Astrocyte of the hippocampus (primary cell): ENCODE data around the gene ZNF865.

Experiments
- DNase-seq: peaks from one replicate; pipeline ENCODE4 v3.0.0; 2011; ENCODE audit warnings: low read depth, low spot score

Gene ZNF865

DNA sequence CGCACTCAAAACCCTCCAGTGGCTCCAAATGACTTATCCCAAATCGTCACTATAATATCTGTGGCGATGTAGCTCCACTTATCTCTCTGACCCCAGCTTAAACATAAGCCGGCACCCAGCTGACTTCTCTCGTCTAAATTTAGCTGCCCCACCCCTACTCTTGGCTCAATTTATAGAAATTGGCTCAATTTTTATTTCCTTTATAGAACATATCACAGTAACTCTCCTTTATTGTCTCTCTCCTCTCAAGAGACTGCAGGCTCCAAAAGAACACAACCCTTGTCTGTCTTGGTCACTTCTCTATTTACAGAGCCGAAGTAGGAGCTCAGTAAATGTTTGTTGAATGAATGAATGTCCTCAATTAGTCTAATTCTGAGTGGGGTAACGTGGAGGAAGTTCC is 18.1 kb downstream of the ZNF865 start:
- no peak for DNase-seq

DNA sequence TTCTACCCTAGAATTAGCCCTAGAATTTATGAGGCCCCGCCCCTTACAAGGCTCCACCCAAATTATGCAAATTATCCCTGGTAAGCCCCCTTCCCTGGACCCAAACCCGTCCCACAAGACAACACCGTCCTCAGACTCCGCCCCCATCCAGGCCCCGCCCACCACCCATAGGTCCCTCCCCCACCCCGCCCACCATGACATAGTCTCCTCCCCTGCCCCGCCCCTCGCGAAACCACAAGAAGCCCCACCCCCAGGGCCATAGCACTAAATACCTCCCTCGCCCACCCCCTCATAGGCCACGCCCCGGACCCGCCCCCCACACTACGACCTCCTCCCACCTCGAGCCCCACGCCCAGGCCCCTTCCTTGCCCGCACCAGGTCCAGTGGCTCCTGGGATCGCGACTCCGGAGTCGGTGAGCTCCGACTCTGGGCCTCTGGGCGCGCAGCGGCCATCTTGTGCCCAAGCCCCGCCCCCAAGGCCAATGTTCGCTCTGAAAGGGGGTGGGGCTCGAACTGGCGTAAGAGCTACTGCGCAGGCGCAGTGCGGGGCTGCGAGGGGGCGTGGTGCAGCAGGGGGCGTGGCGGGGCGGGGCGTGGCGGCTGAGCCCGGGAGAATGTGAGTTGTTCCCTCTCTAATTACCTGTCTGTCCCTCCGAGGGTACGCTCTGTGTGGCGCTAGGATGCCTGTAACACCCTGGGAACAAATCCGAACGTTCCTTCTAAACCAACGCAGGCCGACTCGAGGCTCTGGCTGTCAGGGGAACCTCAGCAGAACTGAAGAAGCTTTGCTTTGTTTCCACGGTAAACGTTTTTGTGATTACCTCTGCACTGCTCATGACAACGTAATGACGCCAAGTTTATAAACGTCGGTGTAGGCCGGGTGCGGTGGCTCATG is 18.9 kb downstream of the ZNF865 start, which contains the start of gene ZNF784:
Gene ZNF784 (minus strand): TSS at position 458 of the 895 bp plus-strand sequence. CDS start 5 bp downstream, at position 453.
- peak; percentile 98 for DNase-seq

DNA sequence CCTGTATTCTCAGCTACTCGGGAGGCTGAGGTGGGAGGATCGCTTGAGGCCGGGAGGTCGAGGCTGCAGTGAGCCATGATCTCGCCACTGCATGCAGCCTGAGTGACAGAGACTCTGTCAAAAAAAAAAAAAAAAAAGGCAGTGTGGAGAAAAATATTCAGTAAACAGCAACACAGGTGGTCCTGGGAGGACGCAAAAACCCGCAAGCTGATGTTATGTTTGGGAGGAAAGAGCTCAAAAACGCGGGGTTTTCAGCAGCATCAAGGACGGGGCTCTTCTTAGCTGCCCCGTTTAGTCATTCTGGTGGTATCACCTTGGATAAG is 19.5 kb downstream of the ZNF865 start:
- DNase-seq = no peak

DNA sequence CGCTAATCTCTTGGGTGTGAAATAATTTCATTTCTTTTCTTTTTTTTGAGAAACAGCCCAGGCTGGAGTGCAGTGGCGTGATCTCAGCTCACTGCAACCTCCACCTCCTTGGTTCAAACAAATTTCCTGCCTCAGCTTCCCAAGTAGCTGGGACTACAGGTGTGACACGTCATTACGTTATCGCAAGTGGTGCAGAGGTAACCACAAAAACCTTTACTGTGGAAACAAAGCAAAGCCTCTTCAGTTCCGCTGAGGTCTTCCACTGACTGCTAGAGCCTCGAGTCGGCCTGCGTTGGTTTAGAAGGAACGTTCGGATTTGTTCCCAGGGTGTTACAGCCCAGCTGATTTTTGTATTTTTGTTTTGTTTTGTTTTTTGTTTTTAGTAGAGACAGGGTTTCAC is 20.9 kb downstream of the ZNF865 start:
- no peak for DNase-seq

DNA sequence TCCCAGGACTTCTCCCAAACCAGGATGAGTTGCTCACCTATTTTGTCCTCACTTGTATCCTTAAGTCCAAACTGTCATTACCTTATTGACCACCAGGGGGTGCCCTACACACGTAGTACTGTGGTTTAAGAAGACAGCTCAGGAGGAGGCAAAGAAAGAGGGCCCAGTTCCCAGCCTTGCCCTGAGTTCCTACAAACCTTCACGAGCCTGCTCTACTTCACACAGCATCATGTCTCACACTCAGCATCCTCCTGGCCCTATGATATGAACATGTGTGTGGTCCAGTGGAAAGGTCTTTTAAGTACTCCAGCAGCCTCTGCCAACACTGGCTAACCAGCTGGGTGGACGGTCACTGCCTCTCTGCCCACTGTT is 27.0 kb downstream of the ZNF865 start:
- peak; percentile 94 for DNase-seq

DNA sequence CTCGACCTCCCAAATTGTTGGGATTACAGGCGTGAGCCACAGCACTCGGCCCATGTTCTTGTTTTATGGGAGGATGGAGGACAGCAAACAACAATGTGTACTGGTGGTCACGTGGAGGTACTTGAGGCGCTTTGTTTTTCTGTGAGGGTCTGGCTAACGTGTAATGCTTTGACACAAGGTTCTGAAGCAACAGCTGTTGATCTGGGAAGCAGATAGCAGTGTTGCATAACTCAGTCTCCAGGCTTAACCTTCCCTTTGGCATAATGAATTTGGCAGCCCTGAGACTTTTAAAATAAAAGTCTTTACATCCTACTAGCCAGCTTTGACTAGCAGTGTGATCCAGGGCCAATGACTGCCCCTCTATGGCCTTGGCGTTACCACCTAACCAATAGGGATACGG is 28.4 kb downstream of the ZNF865 start:
- DNase-seq = no peak

DNA sequence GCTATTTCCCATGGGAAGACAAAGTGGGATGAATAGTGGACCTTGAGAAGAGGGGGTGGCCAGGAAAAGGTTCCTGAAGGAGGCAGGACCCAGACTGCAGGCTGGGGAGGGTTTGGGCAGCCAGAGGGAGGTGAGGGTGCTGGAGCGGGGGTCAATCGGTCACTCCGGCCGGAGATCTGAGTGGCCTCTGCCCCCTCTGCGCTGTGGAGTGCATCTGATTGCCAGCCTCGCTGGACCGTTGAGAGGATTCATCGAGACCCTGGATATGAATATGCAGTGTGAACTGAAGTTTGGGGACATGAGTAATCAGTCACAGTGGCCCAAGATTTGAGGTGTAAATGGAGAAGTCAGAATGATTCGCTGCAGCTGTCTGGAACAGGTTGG is 29.9 kb downstream of the ZNF865 start:
- no peak for DNase-seq

DNA sequence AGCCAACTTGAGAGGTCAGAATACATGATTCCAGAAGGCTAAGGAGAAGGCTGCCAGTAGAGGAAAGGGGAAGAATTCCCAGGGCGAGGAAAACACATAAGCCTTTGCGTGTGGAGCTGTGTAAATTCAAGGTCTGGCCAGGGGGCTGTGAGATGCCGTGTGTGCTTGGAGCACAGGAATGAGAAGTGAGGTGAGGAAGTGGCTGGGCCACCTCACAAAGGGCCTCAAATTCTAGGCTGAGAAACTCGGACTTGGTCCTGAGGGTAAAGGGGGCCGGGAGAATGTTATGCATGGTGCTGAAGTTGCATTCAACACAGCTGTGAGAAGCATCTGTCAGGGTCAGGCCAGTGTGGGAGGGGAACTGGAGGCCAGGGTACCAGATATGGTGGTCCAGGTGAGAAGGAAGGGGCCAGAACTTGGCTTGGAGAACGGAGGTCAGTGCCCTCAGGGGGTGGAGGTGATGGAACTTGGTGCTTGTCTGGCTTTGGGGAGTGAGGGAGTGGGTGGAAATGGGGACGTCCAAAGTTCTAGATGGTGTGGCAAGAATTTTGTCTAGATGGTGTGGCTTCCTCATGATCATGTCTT is 30.5 kb downstream of the ZNF865 start:
- DNase-seq = no peak

DNA sequence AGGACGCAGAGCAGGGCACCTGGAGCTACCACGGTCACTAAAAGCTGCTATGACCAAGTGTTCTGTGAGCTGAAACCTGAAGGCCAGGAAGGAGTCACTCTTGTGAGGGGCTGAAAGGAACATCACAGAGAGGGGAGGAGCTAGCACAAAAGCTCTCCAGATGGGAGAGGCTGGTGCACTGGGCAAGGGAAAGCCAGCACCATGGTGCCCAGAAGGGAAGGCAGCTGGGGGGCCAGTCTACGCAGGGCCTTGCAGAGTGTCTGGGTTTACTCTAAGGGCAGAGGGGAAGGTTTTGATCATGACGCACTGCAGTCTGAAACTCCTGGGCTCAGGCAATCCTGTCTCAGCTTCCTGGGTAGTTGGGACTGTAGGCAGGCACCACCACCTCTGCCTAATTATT is 31.3 kb downstream of the ZNF865 start:
- DNase-seq = no peak

DNA sequence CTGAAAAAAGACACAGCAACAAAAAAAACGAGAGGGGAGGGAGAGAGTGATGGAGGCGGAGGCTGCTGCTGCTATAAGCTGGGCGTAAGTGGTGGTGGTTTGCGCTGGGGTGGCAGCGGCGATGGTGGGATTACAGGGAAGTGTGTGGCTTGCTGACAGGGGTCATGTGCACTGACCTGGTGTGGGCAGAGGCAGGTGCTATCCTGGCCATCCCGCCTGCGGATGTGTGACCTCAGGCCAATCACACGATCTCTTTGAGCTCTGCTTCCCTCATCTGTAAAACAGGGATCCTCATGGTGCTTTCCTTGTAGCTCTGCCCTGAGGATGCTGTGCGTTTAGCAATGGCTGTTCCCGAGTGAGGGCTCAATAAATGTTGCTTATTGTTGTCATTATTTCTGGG is 32.1 kb downstream of the ZNF865 start:
- DNase-seq = no peak

DNA sequence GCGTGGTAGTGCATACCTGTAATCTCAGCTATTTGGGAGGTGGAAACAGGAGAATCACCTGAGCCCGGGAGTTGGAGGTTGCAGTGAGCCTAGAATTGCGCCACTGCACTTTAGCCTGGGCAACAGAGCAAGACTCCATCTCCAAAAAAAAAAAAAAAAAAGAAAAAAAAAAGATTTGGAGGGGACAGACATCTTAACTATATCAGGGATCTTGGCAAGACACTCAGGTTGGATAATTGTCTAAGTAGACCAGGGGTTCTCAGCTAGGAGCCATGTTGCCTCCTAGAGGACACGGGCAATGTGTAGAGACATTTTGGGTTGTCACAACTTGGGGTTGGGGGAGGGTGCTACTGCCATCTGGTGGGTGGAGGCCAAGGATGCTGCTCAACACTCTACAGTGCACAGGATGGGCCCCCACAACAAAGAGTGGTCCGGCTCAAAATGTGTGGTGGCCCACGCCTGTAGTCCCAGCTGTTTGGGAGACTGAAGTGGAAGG is 33.5 kb downstream of the ZNF865 start:
- peak; percentile 41 for DNase-seq

DNA sequence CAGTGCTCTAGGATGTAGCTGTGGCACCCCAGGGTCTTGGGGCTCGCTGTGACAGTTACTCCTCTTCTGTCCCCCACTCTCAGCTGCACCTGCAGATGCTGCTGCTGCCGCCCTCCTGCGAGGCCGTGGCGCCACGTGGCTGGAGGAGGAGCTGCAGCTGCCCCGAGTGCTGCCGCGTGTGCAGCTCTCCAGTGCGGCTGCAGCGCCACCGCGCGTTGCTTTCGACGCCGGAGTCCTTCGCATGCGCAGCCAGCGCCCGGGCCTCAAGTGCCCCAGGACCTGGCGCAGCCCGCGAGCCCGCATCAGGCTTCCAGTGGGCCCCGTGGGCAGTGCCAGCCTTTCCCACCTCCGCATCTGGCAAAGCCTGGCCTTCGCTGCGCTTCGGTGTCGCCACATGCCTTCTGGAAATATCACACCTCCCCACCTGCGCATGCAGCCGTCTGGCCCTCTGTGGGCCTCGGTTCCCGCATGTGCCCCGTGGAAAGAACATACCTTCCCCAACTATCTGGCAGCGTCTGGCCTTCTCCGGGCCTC is 34.7 kb downstream of the ZNF865 start:
- DNase-seq = peak; percentile 82

DNA sequence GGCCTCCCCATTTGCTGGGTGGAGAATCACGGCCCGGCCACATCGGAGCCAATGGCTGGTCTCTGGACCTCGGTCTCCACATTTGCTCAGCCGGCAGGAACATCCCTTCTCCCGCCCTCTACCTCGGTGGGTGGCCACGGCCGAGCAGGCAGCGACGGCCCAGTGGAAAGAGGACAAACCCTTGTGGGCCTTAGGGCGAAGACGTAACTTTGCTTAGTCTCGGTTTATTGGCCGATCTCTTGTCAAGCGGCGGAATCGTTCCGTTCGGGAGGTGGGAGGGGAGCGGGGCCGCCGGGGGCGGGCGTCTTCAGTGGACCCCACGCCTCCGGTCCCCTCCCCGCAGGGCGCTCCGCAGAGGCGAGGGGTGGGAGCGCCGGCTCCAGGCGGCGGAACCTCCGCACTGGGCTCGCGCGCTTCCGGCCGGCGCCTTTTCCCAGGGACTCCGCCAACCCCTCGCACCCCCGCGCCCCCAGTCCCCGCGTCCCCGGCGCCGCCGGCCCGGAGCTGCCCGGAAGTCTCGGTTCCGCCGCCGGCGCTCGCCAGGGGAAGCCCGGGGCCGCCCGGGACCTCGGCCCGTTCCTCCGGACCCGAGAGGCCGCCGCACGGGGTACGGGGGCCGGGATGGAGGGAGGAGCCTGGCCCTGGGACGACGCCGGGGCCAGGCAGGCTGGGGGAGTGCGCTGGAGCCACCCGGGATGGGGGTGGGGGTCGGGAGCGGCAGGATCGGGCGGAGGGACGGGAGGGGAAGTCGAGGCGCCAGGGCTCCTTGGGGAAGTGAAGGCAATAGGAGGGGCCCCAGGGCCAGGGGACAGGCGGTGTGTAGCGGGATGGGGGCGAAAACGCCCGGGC is 35.4 kb downstream of the ZNF865 start, which contains the start of gene ZNF580:
Gene ZNF580 (plus strand): TSS at position 426 of the 849 bp plus-strand sequence. CDS start 1,507 bp downstream, outside the sequence.
- DNase-seq = peak; percentile 88

DNA sequence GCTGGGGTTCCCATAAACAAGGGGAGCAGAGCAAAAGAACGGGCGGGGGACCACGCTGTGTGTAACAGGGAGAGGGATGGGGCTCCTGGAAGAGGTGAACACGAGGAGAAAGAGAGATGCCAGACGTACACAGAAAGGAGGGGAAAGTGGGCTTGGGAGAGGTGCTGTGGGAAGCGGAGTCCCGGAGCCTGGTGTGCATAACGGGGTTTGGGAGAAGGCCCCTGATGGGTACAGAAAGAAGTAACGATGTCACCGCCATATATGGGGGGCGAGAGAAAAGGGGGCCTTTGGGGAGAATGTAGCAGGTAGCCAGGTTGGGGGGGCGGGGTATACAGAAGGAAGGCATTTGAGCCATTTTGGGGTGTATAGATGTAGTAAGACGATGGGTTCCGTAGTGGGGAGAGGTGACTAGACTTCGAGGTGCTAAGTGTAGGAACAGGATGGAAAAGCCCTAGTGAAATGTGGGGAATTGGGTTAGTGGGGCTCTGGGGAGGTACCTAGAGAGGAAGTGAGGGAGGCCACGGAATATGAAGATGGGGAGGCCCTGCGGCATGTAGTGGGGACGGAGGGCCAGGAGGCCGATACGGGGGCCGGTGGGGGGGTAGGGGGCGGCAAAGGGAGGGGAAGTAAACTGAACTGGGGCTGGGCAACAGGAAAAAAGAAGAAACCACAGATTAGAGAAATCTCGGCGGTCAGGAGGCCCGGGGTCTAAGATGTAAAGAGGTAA is 36.1 kb downstream of the ZNF865 start:
- peak; percentile 28 for DNase-seq

DNA sequence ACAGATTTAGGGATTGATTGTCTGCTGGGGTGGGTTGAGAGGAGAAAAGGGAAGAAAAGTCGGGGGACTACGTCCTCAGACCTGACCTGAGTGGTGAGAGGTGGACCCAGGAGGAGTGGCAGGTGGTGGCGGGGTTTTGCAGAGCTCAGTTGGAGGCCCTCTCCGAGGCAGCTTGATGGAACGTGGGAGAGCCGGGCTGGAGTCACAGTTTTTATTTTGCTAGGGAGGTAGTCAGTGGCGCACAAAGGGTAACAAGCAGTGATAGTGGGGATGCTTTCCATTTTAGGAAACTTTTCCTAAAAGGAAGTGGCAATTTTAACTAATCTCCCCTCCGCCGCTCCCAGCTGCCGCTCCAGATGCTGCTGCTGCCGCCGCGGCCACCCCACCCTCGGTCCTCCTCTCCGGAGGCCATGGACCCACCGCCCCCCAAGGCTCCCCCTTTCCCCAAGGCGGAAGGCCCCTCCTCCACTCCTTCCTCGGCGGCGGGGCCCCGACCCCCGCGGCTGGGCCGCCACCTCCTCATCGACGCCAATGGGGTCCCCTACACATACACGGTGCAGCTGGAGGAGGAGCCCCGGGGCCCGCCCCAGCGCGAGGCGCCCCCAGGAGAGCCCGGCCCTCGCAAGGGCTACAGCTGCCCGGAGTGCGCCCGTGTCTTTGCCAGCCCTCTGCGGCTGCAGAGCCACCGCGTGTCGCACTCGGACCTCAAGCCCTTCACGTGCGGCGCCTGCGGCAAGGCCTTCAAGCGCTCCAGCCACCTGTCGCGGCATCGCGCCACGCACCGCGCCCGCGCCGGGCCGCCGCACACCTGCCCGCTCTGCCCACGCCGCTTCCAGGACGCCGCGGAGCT is 36.9 kb downstream of the ZNF865 start:
- peak; percentile 45 for DNase-seq

DNA sequence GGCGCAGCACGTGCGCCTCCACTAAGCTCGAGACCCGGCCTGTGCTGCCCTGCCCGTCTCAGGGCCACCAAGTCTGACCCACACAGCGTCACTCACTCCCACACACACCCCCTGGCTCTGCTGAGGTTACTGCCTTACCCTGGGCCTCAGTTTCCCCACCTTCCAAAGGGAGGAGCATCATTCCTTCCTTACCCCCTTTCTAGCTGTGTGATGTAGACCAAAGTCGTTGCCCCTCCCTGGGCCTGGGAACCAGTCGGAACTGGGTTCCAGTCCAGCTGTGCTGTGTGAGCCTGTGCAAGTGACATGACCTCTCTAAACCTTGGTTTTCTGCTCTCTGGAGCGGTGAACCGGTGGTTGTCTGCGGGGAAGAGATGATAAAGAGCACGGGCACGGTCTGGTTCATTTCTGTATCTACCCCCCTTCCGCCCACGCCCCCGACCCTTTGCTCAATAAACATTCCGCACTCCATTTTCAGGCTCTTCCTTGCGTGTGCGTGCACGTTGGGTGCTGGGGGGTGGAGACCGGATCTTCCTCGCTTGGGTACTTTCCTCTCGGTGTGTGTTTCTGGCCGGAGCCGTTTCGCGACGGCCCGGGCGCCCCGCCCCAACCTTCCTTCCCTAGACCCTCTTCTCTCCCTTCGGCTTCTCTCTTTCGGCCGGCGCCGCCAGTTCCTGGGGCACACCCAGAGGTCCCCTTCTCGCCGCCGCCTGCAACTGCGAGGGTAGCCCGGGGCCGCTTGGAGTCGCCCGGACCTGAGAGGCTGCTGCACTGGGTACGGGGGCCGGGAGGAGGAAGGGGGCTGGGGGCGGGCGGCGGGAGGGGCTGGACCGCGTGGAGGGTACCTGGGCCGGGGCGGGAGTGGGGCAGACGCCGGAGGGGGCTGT is 37.8 kb downstream of the ZNF865 start, which contains the start of gene ZNF581:
Gene ZNF581 (plus strand): TSS at position 647 of the 884 bp plus-strand sequence. CDS start 923 bp downstream, outside the sequence.
- DNase-seq = peak; percentile 87

DNA sequence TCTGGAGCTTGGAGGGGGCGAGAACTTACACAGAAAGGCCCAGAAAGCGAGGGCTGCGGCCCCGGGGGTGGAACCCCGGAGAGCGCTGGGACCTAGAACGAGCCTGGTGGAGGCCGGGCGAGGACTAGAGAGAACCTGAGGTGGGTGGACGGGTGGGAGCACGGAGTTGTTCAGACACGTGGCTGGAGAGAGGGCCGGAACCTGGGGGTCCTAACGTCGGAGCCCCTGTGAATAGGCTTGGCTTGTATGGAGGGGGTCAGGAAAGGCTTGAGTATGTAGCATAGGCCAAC is 38.4 kb downstream of the ZNF865 start:
- no peak for DNase-seq

DNA sequence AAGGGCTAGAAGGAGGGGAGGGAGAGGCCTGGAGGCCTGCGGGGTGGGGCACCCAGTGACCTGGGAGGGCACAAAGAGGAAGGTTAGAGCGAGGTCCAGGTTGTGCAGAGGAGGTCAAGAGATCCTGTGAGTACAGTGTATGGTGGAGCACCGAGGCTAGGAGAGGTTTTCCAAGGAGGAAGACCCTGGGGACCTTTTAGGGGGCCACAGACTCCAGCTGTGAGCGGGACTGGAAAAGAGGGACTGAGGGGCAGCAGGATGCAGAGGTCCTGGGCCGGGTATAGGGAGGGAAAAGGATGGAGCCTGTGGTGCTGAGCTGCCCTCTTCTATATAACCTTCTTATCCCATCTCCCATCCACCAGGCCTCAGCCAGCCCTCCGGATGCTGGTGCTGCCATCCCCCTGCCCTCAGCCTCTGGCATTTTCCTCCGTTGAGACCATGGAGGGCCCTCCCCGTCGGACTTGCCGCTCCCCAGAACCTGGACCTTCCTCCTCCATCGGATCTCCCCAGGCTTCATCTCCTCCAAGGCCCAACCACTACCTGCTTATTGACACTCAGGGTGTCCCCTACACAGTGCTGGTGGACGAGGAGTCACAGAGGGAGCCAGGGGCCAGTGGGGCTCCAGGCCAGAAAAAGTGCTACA is 38.9 kb downstream of the ZNF865 start:
- DNase-seq = no peak
